Motor neuron (in vitro differentiated cells): ENCODE measurements around the gene NCR2. TPM values are rescaled to one million over a fixed set of nuclear protein-coding genes. Genes with fewer than 3 reads are reported as not detected.

Experiments
- ATAC-seq, 8 experiments: fragments of 200-7000 bp; cut with Tn5 transposase; replicated peaks in 6 of 8; 2 replicates each; pipeline ENCODE4 v1.8.0; 2021; ENCODE audit warnings: mild to moderate bottlenecking in 8 of 8, moderate library complexity in 8 of 8
- H3K27ac ChIP-seq, 2 donors: fragments of 250-450 bp; sonication (Bioruptor Pico); 2 replicates each; pipeline ENCODE4 v1.9.0; 2021; ENCODE audit warnings: antibody characterized with exemption in 2 of 2, mild to moderate bottlenecking in 2 of 2, moderate library complexity in 1 of 2
- H3K4me1 ChIP-seq, 2 donors: fragments of 250-450 bp; sonication (Bioruptor Pico); replicated peaks in 1 of 2; 2 replicates each; pipeline ENCODE4 v1.6.1; 2021; ENCODE audit warnings: antibody characterized with exemption in 2 of 2, mild to moderate bottlenecking in 2 of 2, moderate library complexity in 1 of 2
- H3K4me3 ChIP-seq, 5 donors: fragments of 250-450 bp; sonication (Bioruptor Pico); 2 replicates each; pipeline ENCODE4 v1.9.0; 2021; ENCODE audit warnings: antibody characterized with exemption in 5 of 5, mild to moderate bottlenecking in 5 of 5, moderate library complexity in 4 of 5
- WGBS, 10 experiments: fragments of 450-650 bp; shearing (Covaris generic); methylation state at CpG; one replicate each; pipeline ENCODE4 v1.0.0; 2022; 5-methylcytosine and 5-hydroxymethylcytosine counted together
- in situ Hi-C, 9 experiments: fragments of 400-800 bp; cut with MboI; loops; one replicate each; pipeline ENCODE4 v1.15.0; 2021; ENCODE audit warnings: low sequenced_read_pairs in 9 of 9, low pct_unique_long_range_greater_than_20kb in 2 of 9; ENCODE audit not compliant: unreplicated experiment in 9 of 9
- total RNA-seq, 8 experiments: library from RNA; unstranded; fragments of 300-600 nt; gene quantifications; 2 replicates each; pipeline versions ENCODE4 v1.2.3 to v1.2.4, GENCODE V29; 2022

The NCR2 gene
- total RNA-seq, 8 experiments from 2014 or later: not detected

GRCh38 chr6:41352396-41352795 lies 17.0 kb downstream of the NCR2 start:
- ATAC-seq: no peak
- in situ Hi-C loops: loop anchor here in 8 of 9 experiments (25.0 kb wide), 4 partner anchors 235 to 685 kb away; no protein-coding TSS in a partner anchor

GRCh38 chr6:41352907-41353306 lies 17.5 kb downstream of the NCR2 start:
- no peak overlapping the region for H3K4me3 ChIP-seq
- H3K27ac ChIP-seq: no peak overlapping the region
- no peak for ATAC-seq
- WGBS, 10 experiments: 50 to 100% (median 100%) methylated on average over 1 to 2 of the region's 3 CpGs; no CpG with 5 or more reads in 7 of the 10 experiments
- in situ Hi-C loops: loop anchor here in 8 of 9 experiments (25.0 kb wide), 4 partner anchors 234 to 684 kb away; no protein-coding TSS in a partner anchor
- no peaks in the 10 kb centered on the region for H3K4me1 ChIP-seq

More at GRCh38 chr6:41352396-41352795, 17.0 kb downstream of the NCR2 start:
- no peak overlapping the region for H3K27ac ChIP-seq
- H3K4me1 ChIP-seq: no peaks in the 10 kb centered on the region
- 10 to 90% (median 76%) methylated on average over 1 to 3 of the region's 3 CpGs; no CpG with 5 or more reads in 4 of the 10 experiments for WGBS, 10 experiments
- H3K4me3 ChIP-seq: no peak overlapping the region

- in situ Hi-C loops: loop anchor here in 8 of 9 experiments (25.0 kb wide), 4 partner anchors 234 to 684 kb away; no protein-coding TSS in a partner anchor
- no peak overlapping the region for H3K4me3 ChIP-seq
- WGBS, 10 experiments: 50 to 73% (median 59%) methylated on average over 1 to 3 of the region's 3 CpGs; no CpG with 5 or more reads in 5 of the 10 experiments
- no peaks in the 10 kb centered on the region for H3K4me1 ChIP-seq
- H3K27ac ChIP-seq: no peak overlapping the region
- ATAC-seq: no peak
Observed at GRCh38 chr6:41353333-41353732, 17.9 kb downstream of the NCR2 start.

- no peak for ATAC-seq
- 0 to 74% (median 33%) methylated on average over 1 to 4 of the region's 4 CpGs; no CpG with 5 or more reads in 3 of the 10 experiments for WGBS, 10 experiments
- no peak overlapping the region for H3K4me3 ChIP-seq
- in situ Hi-C loops: loop anchor here in 8 of 9 experiments (25.0 kb wide), 4 partner anchors 231 to 681 kb away; no protein-coding TSS in a partner anchor
- no peak overlapping the region for H3K27ac ChIP-seq
- H3K4me1 ChIP-seq: no peaks in the 10 kb centered on the region
Observed at GRCh38 chr6:41355952-41356351, 20.5 kb downstream of the NCR2 start.

- no peak overlapping the region for H3K4me3 ChIP-seq
- no peak overlapping the region for H3K27ac ChIP-seq
- WGBS, 10 experiments: 44 to 100% (median 82%) methylated on average over 1 to 3 of the region's 3 CpGs; no CpG with 5 or more reads in 5 of the 10 experiments
- no peaks in the 10 kb centered on the region for H3K4me1 ChIP-seq
- in situ Hi-C loops: loop anchor here in 8 of 9 experiments (25.0 kb wide), 4 partner anchors 230 to 680 kb away; no protein-coding TSS in a partner anchor
- no peak for ATAC-seq
Observed at GRCh38 chr6:41356825-41357224, 21.4 kb downstream of the NCR2 start.

- in situ Hi-C loops: loop anchor here in 8 of 9 experiments (25.0 kb wide), 4 partner anchors 229 to 679 kb away; no protein-coding TSS in a partner anchor
Observed at GRCh38 chr6:41358503-41358902, 23.1 kb downstream of the NCR2 start.

GRCh38 chr6:41359617-41360313 lies 24.4 kb downstream of the NCR2 start:
- no peak for ATAC-seq
- Histone ChIP-seq H3K4me1 (no peaks in the 10 kb centered on the region), H3K4me3 (no peak overlapping the region), H3K27ac (no peak overlapping the region)
- WGBS, 10 experiments: 15 to 100% (median 59%) methylated on average over 1 to 4 of the region's 4 CpGs; no CpG with 5 or more reads in 1 of the 10 experiments
- in situ Hi-C loops: loop anchor here (10.0 to 25.0 kb wide), 6 partner anchors 228 to 678 kb away; no protein-coding TSS in a partner anchor

More at GRCh38 chr6:41358503-41358902, 23.1 kb downstream of the NCR2 start:
- H3K4me3 ChIP-seq: no peak overlapping the region
- ATAC-seq: no peak
- H3K27ac ChIP-seq: no peak overlapping the region
- no CpG with 5 or more reads among the region's 7 CpGs for WGBS, 10 experiments
- H3K4me1 ChIP-seq: no peaks in the 10 kb centered on the region

- no peak overlapping the region for H3K4me3 ChIP-seq
- in situ Hi-C loops: loop anchor here (10.0 to 25.0 kb wide), 6 partner anchors 227 to 677 kb away; no protein-coding TSS in a partner anchor
- no peak for ATAC-seq
- H3K4me1 ChIP-seq: no peaks in the 10 kb centered on the region
- H3K27ac ChIP-seq: no peak overlapping the region
- WGBS, 10 experiments: 0 to 100% (median 50%) methylated on average over 1 to 2 of the region's 2 CpGs; no CpG with 5 or more reads in 5 of the 10 experiments
Observed at GRCh38 chr6:41360314-41360685, 24.9 kb downstream of the NCR2 start.

- Histone ChIP-seq H3K27ac (no peak overlapping the region), H3K4me1 (peaks cover 9 to 10% of the 10 kb centered on the region in 2 donors), H3K4me3 (no peak overlapping the region)
- in situ Hi-C loops: loop anchor here (10.0 to 25.0 kb wide), 6 partner anchors 221 to 671 kb away; no protein-coding TSS in a partner anchor
- no peak for ATAC-seq
- WGBS, 10 experiments: 35 to 71% (median 61%) methylated on average over 2 to 7 of the region's 7 CpGs
Observed at GRCh38 chr6:41366150-41366549, 30.7 kb downstream of the NCR2 start.

GRCh38 chr6:41367061-41367460 lies 31.7 kb downstream of the NCR2 start:
- Histone ChIP-seq H3K27ac (no peak overlapping the region), H3K4me1 (peaks cover 12 to 15% of the 10 kb centered on the region in 2 donors), H3K4me3 (no peak overlapping the region)
- WGBS, 10 experiments: 74 to 78% (median 76%) methylated on average over 3 of the region's 3 CpGs; no CpG with 5 or more reads in 7 of the 10 experiments
- no peak for ATAC-seq
- in situ Hi-C loops: loop anchor here (10.0 to 25.0 kb wide), 6 partner anchors 220 to 670 kb away; no protein-coding TSS in a partner anchor

- in situ Hi-C loops: loop anchor here (10.0 to 25.0 kb wide), 6 partner anchors 220 to 670 kb away; no protein-coding TSS in a partner anchor
- ATAC-seq: peak; percentile 11 to 66 (median 23)
Observed at GRCh38 chr6:41367700-41368099, 32.3 kb downstream of the NCR2 start.

GRCh38 chr6:41370488-41371111 lies 35.2 kb downstream of the NCR2 start:
- ATAC-seq: no peak
- peaks cover 39 to 43% of the 10 kb centered on the region in 2 donors for H3K4me1 ChIP-seq
- 21 to 91% (median 44%) methylated on average over 1 to 5 of the region's 6 CpGs; no CpG with 5 or more reads in 1 of the 10 experiments for WGBS, 10 experiments
- H3K27ac ChIP-seq: no peak overlapping the region
- H3K4me3 ChIP-seq: peak overlapping the region in 1 of 5 donors; percentile 34
- in situ Hi-C loops: loop anchor here in 8 of 9 experiments (10.0 to 25.0 kb wide), 5 partner anchors 217 to 667 kb away; no protein-coding TSS in a partner anchor

More at GRCh38 chr6:41367700-41368099, 32.3 kb downstream of the NCR2 start:
- 0 to 20% (median 6%) methylated on average over 1 to 2 of the region's 2 CpGs; no CpG with 5 or more reads in 6 of the 10 experiments for WGBS, 10 experiments
- Histone ChIP-seq H3K4me1 (peaks cover 16 to 19% of the 10 kb centered on the region in 2 donors), H3K4me3 (no peak overlapping the region), H3K27ac (no peak overlapping the region)
